ENCODE results near the gene SAMD9.

- TF ChIP-seq, protein P1, sequence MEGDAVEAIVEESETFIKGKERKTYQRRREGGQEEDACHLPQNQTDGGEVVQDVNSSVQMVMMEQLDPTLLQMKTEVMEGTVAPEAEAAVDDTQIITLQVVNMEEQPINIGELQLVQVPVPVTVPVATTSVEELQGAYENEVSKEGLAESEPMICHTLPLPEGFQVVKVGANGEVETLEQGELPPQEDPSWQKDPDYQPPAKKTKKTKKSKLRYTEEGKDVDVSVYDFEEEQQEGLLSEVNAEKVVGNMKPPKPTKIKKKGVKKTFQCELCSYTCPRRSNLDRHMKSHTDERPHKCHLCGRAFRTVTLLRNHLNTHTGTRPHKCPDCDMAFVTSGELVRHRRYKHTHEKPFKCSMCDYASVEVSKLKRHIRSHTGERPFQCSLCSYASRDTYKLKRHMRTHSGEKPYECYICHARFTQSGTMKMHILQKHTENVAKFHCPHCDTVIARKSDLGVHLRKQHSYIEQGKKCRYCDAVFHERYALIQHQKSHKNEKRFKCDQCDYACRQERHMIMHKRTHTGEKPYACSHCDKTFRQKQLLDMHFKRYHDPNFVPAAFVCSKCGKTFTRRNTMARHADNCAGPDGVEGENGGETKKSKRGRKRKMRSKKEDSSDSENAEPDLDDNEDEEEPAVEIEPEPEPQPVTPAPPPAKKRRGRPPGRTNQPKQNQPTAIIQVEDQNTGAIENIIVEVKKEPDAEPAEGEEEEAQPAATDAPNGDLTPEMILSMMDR (optimal IDR thresholded peaks at IDR 0.05 in 1 of 3, IDR thresholded peaks at IDR 0.05 in 1 of 3, conservative IDR thresholded peaks at IDR 0.05 in 1 of 3; ENCODE audit: extremely low read depth in 1 of 3, insufficient read depth in 2 of 3, low read length in 3 of 3) = no peak
- TF ChIP-seq EZH2 (IDR thresholded peaks at IDR 0.05; ENCODE audit: low read length) = no peak
Measured at GRCh38 chr7:93108003-93108402, 9.8 kb downstream of the SAMD9 start.

All from keratinocyte (primary cell).